ENCODE measurements around the gene EXOC4.

EXOC4 gene

DNA sequence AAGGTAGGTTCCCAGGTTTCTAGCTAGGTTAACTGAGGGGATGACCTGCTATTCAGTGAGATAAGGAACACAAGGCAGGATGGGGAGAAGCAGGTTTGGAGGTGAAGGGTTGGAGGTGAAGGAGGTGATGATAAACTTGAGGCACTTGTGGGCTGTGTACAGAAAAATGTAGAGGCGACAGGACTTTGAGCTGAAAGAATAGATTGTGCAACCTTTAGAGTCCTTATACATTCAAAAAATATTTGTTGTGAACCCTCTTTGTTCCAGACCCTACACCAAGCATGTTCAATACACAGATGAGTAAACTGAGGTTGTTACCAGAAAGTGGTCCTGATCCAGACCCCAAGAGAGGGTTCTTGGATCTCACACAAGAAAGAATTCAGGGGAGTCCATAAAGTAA is 828.8 kb downstream of the EXOC4 start:
- no peak for DNase-seq (ENCODE audit: low spot score)

GRCh38 chr7:134083766-134084487 is 831.0 kb downstream of the EXOC4 start:
- peak; percentile 91 for DNase-seq (ENCODE audit: low spot score)

GRCh38 chr7:134084488-134085144 is 831.7 kb downstream of the EXOC4 start:
- no peak for DNase-seq (ENCODE audit: low spot score)

DNA sequence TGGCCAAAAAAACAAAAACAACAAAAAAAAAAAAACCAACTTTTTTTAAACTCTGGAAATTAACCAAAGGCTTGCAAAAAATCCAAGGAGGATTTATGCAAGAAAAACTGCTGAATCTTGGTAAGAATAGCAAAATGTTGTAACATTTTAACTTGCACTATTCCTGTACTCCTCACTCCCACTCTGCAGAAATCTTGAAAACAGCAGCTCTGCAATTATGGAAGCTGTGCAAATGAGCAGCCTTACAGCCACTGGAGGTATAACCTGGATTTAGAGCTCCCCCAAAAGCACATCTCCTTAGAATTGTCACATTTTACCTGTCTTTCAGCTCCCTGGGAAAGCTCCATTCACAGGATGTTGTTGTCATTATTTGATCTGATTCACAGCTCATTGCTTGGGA is 832.4 kb downstream of the EXOC4 start:
- no peak for DNase-seq (ENCODE audit: low spot score)

- no peak for DNase-seq (ENCODE audit: low spot score)
Measured at GRCh38 chr7:134086998-134087735, 834.3 kb downstream of the EXOC4 start.

DNA sequence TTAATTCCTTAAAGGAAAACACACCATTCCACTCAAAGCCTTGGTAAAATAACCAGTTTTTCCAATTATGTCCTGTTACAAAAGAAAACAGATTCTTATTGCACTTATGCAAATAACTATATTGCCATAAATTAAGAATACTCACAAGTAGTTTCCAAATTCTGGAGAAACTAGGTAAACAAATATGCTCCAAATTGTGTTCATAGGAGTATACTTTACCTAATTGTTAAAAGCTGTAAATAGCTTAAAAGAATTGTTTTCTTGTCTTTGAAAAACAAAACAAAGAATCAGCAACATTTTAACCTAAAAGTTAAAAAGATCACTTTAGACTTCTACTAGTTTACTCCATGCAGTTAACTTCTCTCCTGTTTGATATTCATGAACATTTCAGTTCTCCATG is 835.3 kb downstream of the EXOC4 start:
- no peak for DNase-seq (ENCODE audit: low spot score)

GRCh38 chr7:134089446-134089845 is 836.6 kb downstream of the EXOC4 start:
- no peak for DNase-seq (ENCODE audit: low spot score)

DNA sequence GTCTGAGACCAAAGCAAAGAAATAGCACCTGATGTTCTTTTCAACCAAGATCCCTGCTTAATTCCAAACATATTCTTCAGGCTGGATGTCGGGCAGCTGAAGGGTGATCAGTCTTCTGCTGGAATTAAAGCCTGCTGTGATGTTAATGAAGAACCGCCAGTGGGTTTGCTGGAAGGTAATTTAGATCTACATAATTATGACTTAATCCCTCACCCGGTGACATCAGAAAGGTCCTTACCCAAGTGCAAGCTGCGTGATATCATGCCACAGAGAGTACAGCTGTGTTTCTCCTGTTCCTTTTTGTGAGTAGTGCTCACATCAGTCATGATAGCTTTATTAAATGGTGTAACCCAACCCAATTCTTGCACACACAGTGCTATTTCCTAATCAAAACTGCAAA is 845.2 kb downstream of the EXOC4 start:
- DNase-seq (ENCODE audit: low spot score): no peak

DNA sequence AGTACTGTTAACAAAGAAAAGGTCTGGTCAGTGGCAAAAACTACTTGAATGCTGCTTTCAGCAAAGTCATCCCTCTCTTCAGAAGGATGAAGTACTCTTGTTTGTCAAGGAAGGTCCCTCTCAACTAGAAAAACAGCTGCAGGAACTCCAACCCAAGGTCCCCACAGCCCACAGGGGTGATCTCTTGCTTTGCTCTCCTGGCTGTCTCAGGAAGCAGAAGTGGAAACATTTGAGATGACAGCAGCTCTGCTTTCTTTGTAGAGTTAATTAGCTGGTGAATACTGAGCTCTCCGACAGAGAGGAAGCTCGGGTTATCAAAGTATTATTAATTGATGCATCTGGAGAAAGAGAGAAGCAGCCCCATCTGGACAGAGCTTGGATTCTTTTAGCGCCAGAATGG is 848.8 kb downstream of the EXOC4 start:
- no peak for DNase-seq (ENCODE audit: low spot score)

GRCh38 chr7:134104166-134104565 is 851.3 kb downstream of the EXOC4 start:
- DNase-seq (ENCODE audit: low spot score): no peak

DNA sequence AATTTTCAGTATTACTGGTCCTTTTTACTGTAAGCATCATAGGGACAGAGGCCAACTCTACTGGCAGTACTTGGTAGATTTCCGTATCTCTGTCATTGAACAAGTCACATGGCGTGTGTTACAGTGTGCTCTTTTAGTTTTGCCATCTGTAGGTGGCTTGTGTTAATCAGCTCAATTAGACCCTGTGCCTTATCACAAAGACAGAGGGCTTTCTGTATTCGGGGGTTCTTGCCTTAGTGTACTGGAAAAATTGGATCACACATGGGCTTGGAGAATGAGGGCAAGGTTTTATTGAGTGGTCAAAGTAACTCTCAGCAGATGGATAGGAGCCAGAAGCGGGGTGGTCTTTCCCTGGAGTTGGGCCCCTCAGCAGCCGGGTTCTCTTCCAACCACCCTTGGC is 853.0 kb downstream of the EXOC4 start:
- DNase-seq (ENCODE audit: low spot score): no peak

GRCh38 chr7:134108802-134109201 is 855.9 kb downstream of the EXOC4 start:
- DNase-seq (ENCODE audit: low spot score): no peak

DNA sequence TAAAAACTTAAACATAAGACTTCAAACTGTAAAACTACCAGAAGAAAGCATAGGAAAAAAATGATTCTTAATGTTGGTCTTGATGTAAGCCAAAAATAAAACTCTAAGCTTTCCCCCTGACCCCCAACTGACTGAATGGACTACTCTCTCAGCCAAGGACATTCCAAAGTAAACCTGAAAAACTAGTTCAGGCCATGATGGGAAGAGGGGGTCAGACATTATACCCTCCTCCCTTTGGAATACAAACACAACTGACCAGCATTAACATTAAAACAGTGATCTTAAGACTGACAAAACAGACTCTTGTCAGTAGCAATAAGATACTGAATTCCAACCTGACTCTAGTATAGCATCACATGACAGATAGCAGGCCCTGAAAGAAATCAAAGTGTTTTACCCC is 860.8 kb downstream of the EXOC4 start:
- no peak for DNase-seq (ENCODE audit: low spot score)

- no peak for DNase-seq (ENCODE audit: low spot score)
Measured at GRCh38 chr7:134114992-134115391, 862.1 kb downstream of the EXOC4 start.

All from COLO829 (cell line).